Endothelial cell of umbilical vein (primary cell): ENCODE data around the gene HMGXB3.

Experiments used
- EZH2 ChIP-seq: IDR thresholded peaks from 2 replicates; pipeline ENCODE4 v1.6.1; 2012; ENCODE audit warnings: borderline replicate concordance, low read depth, mild to moderate bottlenecking, moderate library complexity, low read length, inconsistent platforms; ENCODE audit not compliant: severe bottlenecking
- MYC ChIP-seq: IDR thresholded peaks from one replicate; pipeline ENCODE4 v1.6.1; 2011; ENCODE audit warnings: mild to moderate bottlenecking, low read depth, low read length
- POLR2A ChIP-seq: IDR thresholded peaks from 2 replicates; pipeline ENCODE4 v1.6.1; 2012; ENCODE audit warnings: low read depth, mild to moderate bottlenecking, control low read depth, low read length
- TF ChIP-seq, protein P1 (sequence below), 2 donors: IDR thresholded peaks; 1 replicate in 1 of 2; 2 replicates in 1 of 2; pipeline ENCODE4 v1.5.1; 2011; ENCODE audit warnings: low read length in 2 of 2, mild to moderate bottlenecking in 2 of 2, moderate library complexity in 2 of 2, control low read depth in 1 of 2, inconsistent platforms in 1 of 2, low read depth in 1 of 2; ENCODE audit not compliant: insufficient read depth in 1 of 2; ENCODE audit errors: extremely low read depth in 1 of 2

DNA sequence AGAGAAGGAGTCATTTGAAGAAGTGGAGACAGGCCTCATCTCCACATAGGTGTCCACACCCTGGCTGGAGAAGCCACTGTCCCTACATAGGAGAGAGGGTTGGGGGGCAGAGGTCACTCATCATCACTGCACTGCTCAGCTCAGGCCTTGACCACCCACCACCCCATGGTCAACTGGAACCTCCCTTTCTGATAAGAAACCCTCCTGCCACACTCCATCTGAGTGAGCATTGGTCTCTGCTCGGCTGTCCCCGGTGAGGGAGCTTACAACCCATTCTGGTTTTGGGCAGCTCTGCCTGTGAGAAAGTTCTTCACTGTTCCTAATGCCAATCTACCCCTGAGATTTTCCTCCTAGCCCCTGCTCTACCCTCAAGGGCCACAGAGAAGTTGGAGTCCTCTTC lies 57.0 kb downstream of the HMGXB3 start:
- no peak for TF ChIP-seq MYC
- TF ChIP-seq, protein P1, sequence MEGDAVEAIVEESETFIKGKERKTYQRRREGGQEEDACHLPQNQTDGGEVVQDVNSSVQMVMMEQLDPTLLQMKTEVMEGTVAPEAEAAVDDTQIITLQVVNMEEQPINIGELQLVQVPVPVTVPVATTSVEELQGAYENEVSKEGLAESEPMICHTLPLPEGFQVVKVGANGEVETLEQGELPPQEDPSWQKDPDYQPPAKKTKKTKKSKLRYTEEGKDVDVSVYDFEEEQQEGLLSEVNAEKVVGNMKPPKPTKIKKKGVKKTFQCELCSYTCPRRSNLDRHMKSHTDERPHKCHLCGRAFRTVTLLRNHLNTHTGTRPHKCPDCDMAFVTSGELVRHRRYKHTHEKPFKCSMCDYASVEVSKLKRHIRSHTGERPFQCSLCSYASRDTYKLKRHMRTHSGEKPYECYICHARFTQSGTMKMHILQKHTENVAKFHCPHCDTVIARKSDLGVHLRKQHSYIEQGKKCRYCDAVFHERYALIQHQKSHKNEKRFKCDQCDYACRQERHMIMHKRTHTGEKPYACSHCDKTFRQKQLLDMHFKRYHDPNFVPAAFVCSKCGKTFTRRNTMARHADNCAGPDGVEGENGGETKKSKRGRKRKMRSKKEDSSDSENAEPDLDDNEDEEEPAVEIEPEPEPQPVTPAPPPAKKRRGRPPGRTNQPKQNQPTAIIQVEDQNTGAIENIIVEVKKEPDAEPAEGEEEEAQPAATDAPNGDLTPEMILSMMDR (IDR thresholded peaks at IDR 0.05; ENCODE audit: extremely low read depth in 1 of 2, insufficient read depth in 1 of 2, low read depth in 1 of 2, low read length in 2 of 2): no peak
- no peak for TF ChIP-seq EZH2
- TF ChIP-seq POLR2A: no peak
